OCI-LY1 (cell line): ENCODE results near the gene NUP50.

Source experiments
- H2AFZ ChIP-seq: fragments of 200-600 bp; sonication (generic), shearing (Covaris generic); 2 replicates; pipeline ENCODE4 v1.6.0; 2014; ENCODE audit warnings: antibody characterized with exemption, mild to moderate bottlenecking, low read length
- H3F3A ChIP-seq: fragments of 200-600 bp; sonication (generic), shearing (Covaris generic); 2 replicates; pipeline ENCODE4 v1.6.0; 2014; ENCODE audit warnings: mild to moderate bottlenecking, antibody characterized with exemption, low read length, moderate library complexity; ENCODE audit not compliant: insufficient read depth
- H3K27ac ChIP-seq: fragments of 200-600 bp; sonication (generic); 2 replicates; pipeline ENCODE4 v1.5.1; 2014; ENCODE audit warnings: low read length, mixed run types, mild to moderate bottlenecking, low read depth; ENCODE audit not compliant: poor library complexity, severe bottlenecking
- H3K27me3 ChIP-seq: fragments of 200-600 bp; sonication (generic); 2 replicates; pipeline ENCODE4 v1.6.0; 2014; ENCODE audit warnings: antibody characterized with exemption, mild to moderate bottlenecking, low read length, moderate library complexity; ENCODE audit not compliant: insufficient read depth
- H3K36me3 ChIP-seq: fragments of 200-600 bp; sonication (generic); 2 replicates; pipeline ENCODE4 v1.6.1; 2014; ENCODE audit warnings: mild to moderate bottlenecking, antibody characterized with exemption, low read length, moderate library complexity, mixed read lengths; ENCODE audit not compliant: insufficient read depth
- H3K4me1 ChIP-seq: fragments of 200-600 bp; sonication (generic); 2 replicates; pipeline ENCODE4 v1.5.1; 2014; ENCODE audit warnings: mild to moderate bottlenecking, low read length, moderate library complexity; ENCODE audit not compliant: insufficient read depth, severe bottlenecking
- H3K4me2 ChIP-seq: fragments of 200-600 bp; sonication (generic), shearing (Covaris generic); 2 replicates; pipeline ENCODE4 v1.6.1; 2014; ENCODE audit warnings: low read length
- H3K4me3 ChIP-seq: fragments of 200-600 bp; sonication (generic); 2 replicates; pipeline ENCODE4 v1.5.1; 2014; ENCODE audit warnings: low read length, low read depth, mild to moderate bottlenecking, mixed read lengths; ENCODE audit not compliant: poor library complexity, severe bottlenecking
- H3K79me2 ChIP-seq: fragments of 200-600 bp; shearing (Covaris generic); 2 replicates; pipeline ENCODE4 v1.6.1; 2016; ENCODE audit warnings: mixed run types, low read length, mixed read lengths; ENCODE audit not compliant: insufficient read depth
- H3K9ac ChIP-seq: fragments of 200-600 bp; sonication (generic), shearing (Covaris generic); 2 replicates; pipeline ENCODE4 v1.6.1; 2014; ENCODE audit warnings: mild to moderate bottlenecking, low read length, mixed read lengths
- H3K9me2 ChIP-seq: fragments of 200-600 bp; sonication (generic), shearing (Covaris generic); 2 replicates; pipeline ENCODE4 v1.6.1; 2014; ENCODE audit warnings: low read depth, mild to moderate bottlenecking, low read length, mixed read lengths
- H3K9me3 ChIP-seq: fragments of 200-600 bp; shearing (Covaris generic); 2 replicates; pipeline ENCODE4 v1.6.1; 2014; ENCODE audit warnings: low read length, mixed read lengths
- H4K20me1 ChIP-seq: fragments of 200-600 bp; sonication (generic), shearing (Covaris generic); 2 replicates; pipeline ENCODE4 v1.6.0; 2016; ENCODE audit warnings: mild to moderate bottlenecking, low read length; ENCODE audit not compliant: insufficient read depth
- CTCF ChIP-seq: fragments of 200-600 bp; sonication (generic), shearing (Covaris generic); IDR thresholded peaks from 2 replicates; pipeline ENCODE4 v1.5.1; 2017; ENCODE audit warnings: mild to moderate bottlenecking, antibody characterized with exemption, low read length, moderate library complexity, mixed read lengths
- EZH2 ChIP-seq: fragments of 200-600 bp; sonication (generic), shearing (Covaris generic); IDR thresholded peaks from 2 replicates; pipeline ENCODE4 v1.8.0; 2017; ENCODE audit warnings: borderline replicate concordance, mixed run types, mild to moderate bottlenecking, antibody characterized with exemption, low read length, moderate library complexity, mixed read lengths

NUP50 gene

GRCh38 chr22:45224988-45225731 is 61.4 kb downstream of the NUP50 start:
- Histone ChIP-seq H3K36me3 (no peaks in the 10 kb centered on the region), H3K4me2 (no peak overlapping the region), H2AFZ (no peak overlapping the region), H3K9me2 (no peaks in the 10 kb centered on the region), H3K9ac (no peak overlapping the region), H3K27me3 (no peaks in the 10 kb centered on the region), H3K27ac (no peak overlapping the region), H3K79me2 (no peaks in the 10 kb centered on the region), H3F3A (no peaks in the 10 kb centered on the region), H3K4me3 (no peak overlapping the region), H3K4me1 (no peaks in the 10 kb centered on the region), H3K9me3 (no peaks in the 10 kb centered on the region), H4K20me1 (no peaks in the 10 kb centered on the region)
- no peak for TF ChIP-seq CTCF
- no peak for TF ChIP-seq EZH2

GRCh38 chr22:45225732-45226502 is 62.2 kb downstream of the NUP50 start:
- no peak overlapping the region for H3K4me3 ChIP-seq
- H3K9ac ChIP-seq = no peak overlapping the region
- no peaks in the 10 kb centered on the region for H3K36me3 ChIP-seq
- no peaks in the 10 kb centered on the region for H3K9me2 ChIP-seq
- H2AFZ ChIP-seq = no peak overlapping the region
- H3K79me2 ChIP-seq = no peaks in the 10 kb centered on the region
- no peaks in the 10 kb centered on the region for H3K27me3 ChIP-seq
- H3K4me2 ChIP-seq = no peak overlapping the region
- no peak overlapping the region for H3K27ac ChIP-seq
- H3F3A ChIP-seq = no peaks in the 10 kb centered on the region
- H4K20me1 ChIP-seq = no peaks in the 10 kb centered on the region
- H3K4me1 ChIP-seq = no peaks in the 10 kb centered on the region
- TF ChIP-seq EZH2 (no peak), CTCF (no peak)
- H3K9me3 ChIP-seq = no peaks in the 10 kb centered on the region

- no peaks in the 10 kb centered on the region for H3K79me2 ChIP-seq
- no peak overlapping the region for H3K9ac ChIP-seq
- no peak overlapping the region for H2AFZ ChIP-seq
- no peaks in the 10 kb centered on the region for H3F3A ChIP-seq
- no peaks in the 10 kb centered on the region for H3K9me3 ChIP-seq
- H4K20me1 ChIP-seq = no peaks in the 10 kb centered on the region
- no peak overlapping the region for H3K4me2 ChIP-seq
- H3K27me3 ChIP-seq = no peaks in the 10 kb centered on the region
- H3K4me1 ChIP-seq = no peaks in the 10 kb centered on the region
- H3K9me2 ChIP-seq = no peaks in the 10 kb centered on the region
- TF ChIP-seq EZH2 (no peak), CTCF (no peak)
- no peaks in the 10 kb centered on the region for H3K36me3 ChIP-seq
- H3K27ac ChIP-seq = no peak overlapping the region
- H3K4me3 ChIP-seq = no peak overlapping the region
Measured at GRCh38 chr22:45226503-45227186, 62.9 kb downstream of the NUP50 start.
